ENCODE measurements around the gene ASAP3. TPM values are rescaled to one million over a fixed set of nuclear protein-coding genes. Genes with fewer than 3 reads are reported as not detected.

Gene ASAP3
- total RNA-seq, 4 donors from 2014 or later = 21.3 to 37.7 (median 31.0) TPM

DNA sequence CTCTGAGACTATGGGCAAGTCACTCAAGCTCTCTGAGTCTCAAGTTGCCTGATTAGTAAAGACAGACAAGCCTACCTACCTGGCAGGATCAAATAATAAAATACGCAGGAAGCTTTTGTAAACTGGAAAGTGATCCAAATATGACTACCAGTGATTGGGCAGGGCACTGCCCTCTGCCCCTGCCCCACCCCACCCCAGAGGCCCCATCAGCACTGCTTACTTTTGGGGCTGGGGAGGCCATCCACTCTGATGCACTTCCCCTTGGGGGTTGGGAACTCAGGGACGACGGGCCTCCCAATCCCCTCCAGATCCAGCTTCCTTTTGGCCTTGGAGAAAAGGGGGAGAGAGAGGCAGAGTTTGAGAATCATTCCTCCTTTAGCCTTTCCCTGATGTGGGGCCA is 40.2 kb upstream of the ASAP3 start:
- Histone ChIP-seq H3K9me3 (no peaks in the 10 kb centered on the region), H3K4me3 (no peak overlapping the region), H3K36me3 (no peaks in the 10 kb centered on the region), H3K4me1 (peaks cover 0 to 17% (median 9%) of the 10 kb centered on the region in 3 donors), H3K27ac (no peak overlapping the region), H3K27me3 (peaks cover 35% of the 10 kb centered on the region)
- no peak for TF ChIP-seq POLR2AphosphoS5 (IDR thresholded peaks at IDR 0.05)
- TF ChIP-seq POLR2A (IDR thresholded peaks at IDR 0.05) = no peak
- TF ChIP-seq, protein P1, sequence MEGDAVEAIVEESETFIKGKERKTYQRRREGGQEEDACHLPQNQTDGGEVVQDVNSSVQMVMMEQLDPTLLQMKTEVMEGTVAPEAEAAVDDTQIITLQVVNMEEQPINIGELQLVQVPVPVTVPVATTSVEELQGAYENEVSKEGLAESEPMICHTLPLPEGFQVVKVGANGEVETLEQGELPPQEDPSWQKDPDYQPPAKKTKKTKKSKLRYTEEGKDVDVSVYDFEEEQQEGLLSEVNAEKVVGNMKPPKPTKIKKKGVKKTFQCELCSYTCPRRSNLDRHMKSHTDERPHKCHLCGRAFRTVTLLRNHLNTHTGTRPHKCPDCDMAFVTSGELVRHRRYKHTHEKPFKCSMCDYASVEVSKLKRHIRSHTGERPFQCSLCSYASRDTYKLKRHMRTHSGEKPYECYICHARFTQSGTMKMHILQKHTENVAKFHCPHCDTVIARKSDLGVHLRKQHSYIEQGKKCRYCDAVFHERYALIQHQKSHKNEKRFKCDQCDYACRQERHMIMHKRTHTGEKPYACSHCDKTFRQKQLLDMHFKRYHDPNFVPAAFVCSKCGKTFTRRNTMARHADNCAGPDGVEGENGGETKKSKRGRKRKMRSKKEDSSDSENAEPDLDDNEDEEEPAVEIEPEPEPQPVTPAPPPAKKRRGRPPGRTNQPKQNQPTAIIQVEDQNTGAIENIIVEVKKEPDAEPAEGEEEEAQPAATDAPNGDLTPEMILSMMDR (IDR thresholded peaks at IDR 0.05) = no peak
- TF ChIP-seq EP300 (IDR thresholded peaks at IDR 0.05) = no peak
- WGBS, 2 donors (ENCODE audit: low coverage in 1 of 2) = 88 to 100% methylated on average over 1 of the region's 3 CpGs
- ATAC-seq = no peak

GRCh38 chr1:23522244-23522982 is 38.4 kb upstream of the ASAP3 start:
- Histone ChIP-seq H3K4me1 (peaks cover 0 to 1% (median 0%) of the 10 kb centered on the region in 3 donors), H3K4me3 (no peak overlapping the region), H3K36me3 (no peaks in the 10 kb centered on the region), H3K27ac (no peak overlapping the region), H3K27me3 (peaks cover 18% of the 10 kb centered on the region), H3K9me3 (no peaks in the 10 kb centered on the region)
- TF ChIP-seq EP300 (IDR thresholded peaks at IDR 0.05) = no peak
- TF ChIP-seq, protein P1 (IDR thresholded peaks at IDR 0.05) = no peak
- TF ChIP-seq POLR2A (IDR thresholded peaks at IDR 0.05) = no peak
- no peak for TF ChIP-seq POLR2AphosphoS5 (IDR thresholded peaks at IDR 0.05)
- WGBS, 2 donors (ENCODE audit: low coverage in 1 of 2) = 87 to 88% methylated on average over 4 to 5 of the region's 7 CpGs
- ATAC-seq = no peak

DNA sequence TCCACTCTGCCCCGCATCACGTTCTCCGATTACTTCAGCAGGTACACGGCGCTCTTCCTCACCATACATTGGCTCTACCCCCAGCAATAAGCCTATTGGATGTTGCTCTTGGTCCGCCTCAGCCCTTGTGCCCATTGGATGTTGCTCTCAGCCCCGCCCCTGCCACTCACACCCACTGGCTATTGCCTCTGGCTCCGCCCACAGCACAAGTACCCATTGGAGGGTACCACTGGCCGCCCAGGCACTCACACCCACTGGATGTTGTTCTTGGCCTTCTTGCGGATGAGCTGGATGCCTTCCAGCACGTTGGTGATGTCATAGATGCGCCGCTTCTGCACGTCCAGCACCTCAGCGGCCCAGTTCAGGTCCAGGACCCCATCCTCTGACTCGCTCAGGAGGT is 37.6 kb upstream of the ASAP3 start:
- Histone ChIP-seq H3K36me3 (no peaks in the 10 kb centered on the region), H3K4me1 (no peaks in the 10 kb centered on the region), H3K27ac (no peak overlapping the region), H3K9me3 (no peaks in the 10 kb centered on the region), H3K27me3 (peaks cover 10% of the 10 kb centered on the region), H3K4me3 (no peak overlapping the region)
- 93 to 95% methylated on average over 3 to 12 of the region's 16 CpGs for WGBS, 2 donors (ENCODE audit: low coverage in 1 of 2)
- no peak for ATAC-seq
- TF ChIP-seq EP300 (IDR thresholded peaks at IDR 0.05) = no peak
- TF ChIP-seq POLR2A (IDR thresholded peaks at IDR 0.05) = no peak
- TF ChIP-seq, protein P1 (IDR thresholded peaks at IDR 0.05) = no peak
- no peak for TF ChIP-seq POLR2AphosphoS5 (IDR thresholded peaks at IDR 0.05)

- TF ChIP-seq EP300 (IDR thresholded peaks at IDR 0.05) = no peak
- no peak for TF ChIP-seq POLR2A (IDR thresholded peaks at IDR 0.05)
- TF ChIP-seq, protein P1 (IDR thresholded peaks at IDR 0.05) = no peak
- no peak for TF ChIP-seq POLR2AphosphoS5 (IDR thresholded peaks at IDR 0.05)
- ATAC-seq = no peak
Observed at GRCh38 chr1:23517581-23517980, 33.6 kb upstream of the ASAP3 start.

DNA sequence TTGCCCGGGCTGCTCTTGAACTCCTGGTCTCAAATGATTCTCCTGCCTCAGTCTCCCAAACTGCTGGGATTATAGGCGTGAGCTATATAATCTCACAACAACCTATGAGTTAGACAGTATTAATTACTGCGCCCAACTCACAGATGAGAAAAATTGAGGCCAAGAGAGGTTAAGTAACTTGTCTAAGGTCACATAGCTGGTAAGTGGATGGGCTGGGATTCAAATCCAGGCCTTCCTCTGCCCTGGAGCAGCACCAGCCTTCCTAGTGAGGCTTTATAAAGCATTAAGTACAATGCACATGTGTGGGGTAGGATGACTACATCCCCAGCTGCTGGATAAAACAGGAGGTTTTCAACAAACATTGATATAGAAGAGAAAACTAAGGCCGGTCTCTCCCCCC is 31.9 kb upstream of the ASAP3 start:
- TF ChIP-seq POLR2A (IDR thresholded peaks at IDR 0.05) (no peak), EP300 (IDR thresholded peaks at IDR 0.05) (no peak), POLR2AphosphoS5 (IDR thresholded peaks at IDR 0.05) (no peak)
- TF ChIP-seq, protein P1 (IDR thresholded peaks at IDR 0.05) = no peak
- Histone ChIP-seq H3K36me3 (no peaks in the 10 kb centered on the region), H3K4me1 (no peaks in the 10 kb centered on the region), H3K27me3 (no peaks in the 10 kb centered on the region), H3K4me3 (no peak overlapping the region), H3K9me3 (no peaks in the 10 kb centered on the region), H3K27ac (no peak overlapping the region)
- WGBS, 2 donors (ENCODE audit: low coverage in 1 of 2) = 100% methylated on average over 2 of the region's 4 CpGs; no CpG with 5 or more reads in 1 of the 2 donors
- ATAC-seq = no peak

More at GRCh38 chr1:23517581-23517980, 33.6 kb upstream of the ASAP3 start:
- no peaks in the 10 kb centered on the region for H3K9me3 ChIP-seq
- H3K27me3 ChIP-seq = no peaks in the 10 kb centered on the region
- H3K27ac ChIP-seq = no peak overlapping the region
- H3K36me3 ChIP-seq = no peaks in the 10 kb centered on the region
- 60 to 88% methylated on average over 1 to 9 of the region's 9 CpGs for WGBS, 2 donors (ENCODE audit: low coverage in 1 of 2)
- no peak overlapping the region for H3K4me3 ChIP-seq
- no peaks in the 10 kb centered on the region for H3K4me1 ChIP-seq

All from gastroesophageal sphincter (tissue), 4 donors.